Measurements from ENCODE around the gene RTTN.

Gene RTTN

DNA sequence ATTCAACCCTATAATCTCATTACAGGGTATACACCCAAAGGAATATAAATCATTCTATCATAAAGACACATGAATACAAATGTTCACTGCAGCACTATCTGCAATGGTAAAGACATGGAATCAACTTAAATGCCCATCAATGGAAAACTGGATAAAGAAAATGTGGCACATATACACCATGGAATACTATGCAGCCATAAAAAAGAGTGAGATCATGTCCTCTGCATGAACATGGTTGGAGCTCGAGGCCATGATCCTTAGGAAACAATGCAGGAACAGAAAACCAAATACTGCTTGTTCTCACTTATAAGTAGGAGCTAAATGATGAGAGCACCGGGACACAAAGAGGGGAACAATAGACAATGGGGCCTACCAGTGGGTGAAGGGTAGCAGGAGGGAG, 169.3 kb downstream of the RTTN start:
- TF ChIP-seq, protein P1, sequence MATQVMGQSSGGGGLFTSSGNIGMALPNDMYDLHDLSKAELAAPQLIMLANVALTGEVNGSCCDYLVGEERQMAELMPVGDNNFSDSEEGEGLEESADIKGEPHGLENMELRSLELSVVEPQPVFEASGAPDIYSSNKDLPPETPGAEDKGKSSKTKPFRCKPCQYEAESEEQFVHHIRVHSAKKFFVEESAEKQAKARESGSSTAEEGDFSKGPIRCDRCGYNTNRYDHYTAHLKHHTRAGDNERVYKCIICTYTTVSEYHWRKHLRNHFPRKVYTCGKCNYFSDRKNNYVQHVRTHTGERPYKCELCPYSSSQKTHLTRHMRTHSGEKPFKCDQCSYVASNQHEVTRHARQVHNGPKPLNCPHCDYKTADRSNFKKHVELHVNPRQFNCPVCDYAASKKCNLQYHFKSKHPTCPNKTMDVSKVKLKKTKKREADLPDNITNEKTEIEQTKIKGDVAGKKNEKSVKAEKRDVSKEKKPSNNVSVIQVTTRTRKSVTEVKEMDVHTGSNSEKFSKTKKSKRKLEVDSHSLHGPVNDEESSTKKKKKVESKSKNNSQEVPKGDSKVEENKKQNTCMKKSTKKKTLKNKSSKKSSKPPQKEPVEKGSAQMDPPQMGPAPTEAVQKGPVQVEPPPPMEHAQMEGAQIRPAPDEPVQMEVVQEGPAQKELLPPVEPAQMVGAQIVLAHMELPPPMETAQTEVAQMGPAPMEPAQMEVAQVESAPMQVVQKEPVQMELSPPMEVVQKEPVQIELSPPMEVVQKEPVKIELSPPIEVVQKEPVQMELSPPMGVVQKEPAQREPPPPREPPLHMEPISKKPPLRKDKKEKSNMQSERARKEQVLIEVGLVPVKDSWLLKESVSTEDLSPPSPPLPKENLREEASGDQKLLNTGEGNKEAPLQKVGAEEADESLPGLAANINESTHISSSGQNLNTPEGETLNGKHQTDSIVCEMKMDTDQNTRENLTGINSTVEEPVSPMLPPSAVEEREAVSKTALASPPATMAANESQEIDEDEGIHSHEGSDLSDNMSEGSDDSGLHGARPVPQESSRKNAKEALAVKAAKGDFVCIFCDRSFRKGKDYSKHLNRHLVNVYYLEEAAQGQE (IDR thresholded peaks at IDR 0.05; ENCODE audit: insufficient read depth in 1 of 2, low read depth in 2 of 2, low read length in 2 of 2): no peak
- TF ChIP-seq TAF1 (IDR thresholded peaks at IDR 0.05; ENCODE audit: borderline replicate concordance, insufficient read depth, low read length) (no peak), POLR2AphosphoS5 (IDR thresholded peaks at IDR 0.05; ENCODE audit: low read depth, low read length) (no peak), SIN3A (IDR thresholded peaks at IDR 0.05; ENCODE audit: borderline replicate concordance, insufficient read depth, low read length) (no peak), FOXP2 (optimal IDR thresholded peaks at IDR 0.05; ENCODE audit: borderline replicate concordance, extremely low read depth, extremely low read length, insufficient read depth) (no peak)

DNA sequence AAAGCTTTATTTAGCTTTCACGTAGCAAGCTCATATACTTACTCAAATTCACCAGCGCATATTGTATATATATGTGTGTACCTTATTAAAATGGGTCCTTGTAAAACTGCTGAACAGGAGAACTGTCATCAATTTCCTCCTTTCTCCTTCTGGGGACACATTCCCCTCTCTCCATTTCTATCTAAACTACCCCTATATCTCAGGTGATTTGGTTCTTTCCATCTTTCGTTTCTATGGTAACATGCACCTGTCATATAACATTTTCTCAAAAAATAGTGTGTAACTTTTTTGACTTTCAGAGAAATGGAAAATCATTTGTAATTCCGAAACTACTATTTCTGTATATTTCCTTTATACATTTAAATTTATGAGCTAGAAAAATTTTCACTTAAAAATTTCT, 174.3 kb downstream of the RTTN start:
- TF ChIP-seq POLR2AphosphoS5 (IDR thresholded peaks at IDR 0.05; ENCODE audit: low read depth, low read length) (no peak), FOXP2 (optimal IDR thresholded peaks at IDR 0.05; ENCODE audit: borderline replicate concordance, extremely low read depth, extremely low read length, insufficient read depth) (no peak), SIN3A (IDR thresholded peaks at IDR 0.05; ENCODE audit: borderline replicate concordance, insufficient read depth, low read length) (no peak)

DNA sequence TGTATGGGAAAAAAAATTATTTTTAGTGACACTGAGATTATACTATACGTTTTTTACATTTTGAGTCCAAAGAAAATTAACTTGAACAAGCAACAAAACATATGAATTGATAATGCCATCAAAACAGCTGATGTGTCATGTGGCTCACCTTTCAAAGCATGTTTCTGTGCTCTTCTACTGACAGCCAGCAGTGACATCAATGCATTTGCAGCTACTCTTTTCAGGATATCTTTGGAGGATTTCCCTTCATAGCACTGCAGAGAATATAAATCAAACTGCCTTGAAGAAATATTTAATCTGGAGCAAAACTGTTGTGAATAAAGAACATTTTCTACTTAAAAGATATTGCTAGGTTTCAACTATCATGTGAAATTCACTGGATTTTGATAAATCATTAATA, 174.8 kb downstream of the RTTN start:
- TF ChIP-seq SIN3A (IDR thresholded peaks at IDR 0.05; ENCODE audit: borderline replicate concordance, insufficient read depth, low read length): no peak

- TF ChIP-seq SIN3A (IDR thresholded peaks at IDR 0.05; ENCODE audit: borderline replicate concordance, insufficient read depth, low read length): no peak
- no peak for TF ChIP-seq POLR2AphosphoS5 (IDR thresholded peaks at IDR 0.05; ENCODE audit: low read depth, low read length)
- TF ChIP-seq TAF1 (IDR thresholded peaks at IDR 0.05; ENCODE audit: borderline replicate concordance, insufficient read depth, low read length): no peak
- no peak for TF ChIP-seq FOXP2 (optimal IDR thresholded peaks at IDR 0.05; ENCODE audit: borderline replicate concordance, extremely low read depth, extremely low read length, insufficient read depth)
- TF ChIP-seq, protein P1 (IDR thresholded peaks at IDR 0.05; ENCODE audit: insufficient read depth in 1 of 2, low read depth in 2 of 2, low read length in 2 of 2): no peak
These were observed 176.3 kb downstream of the RTTN start for GRCh38 chr18:70029163-70029562.

DNA sequence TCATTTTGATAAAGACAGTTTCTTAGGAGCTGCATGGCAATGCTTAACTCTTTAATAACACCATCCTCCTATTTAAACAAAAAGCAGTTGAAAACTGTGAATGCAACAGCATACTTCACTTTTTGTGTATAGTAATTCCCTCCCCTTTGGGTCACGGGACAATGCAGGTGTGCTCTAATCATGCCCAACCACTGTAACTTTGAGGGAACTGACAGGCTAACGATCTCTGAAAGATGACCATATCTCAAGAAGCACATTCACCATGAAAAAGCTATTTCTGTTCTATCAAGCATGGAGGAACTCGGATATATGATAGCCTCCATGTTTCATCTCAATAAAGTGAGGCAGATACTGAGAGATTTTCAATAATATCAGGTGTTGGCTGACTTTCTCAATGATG, 176.8 kb downstream of the RTTN start:
- TF ChIP-seq FOXP2 (optimal IDR thresholded peaks at IDR 0.05; ENCODE audit: borderline replicate concordance, extremely low read depth, extremely low read length, insufficient read depth) (no peak), SIN3A (IDR thresholded peaks at IDR 0.05; ENCODE audit: borderline replicate concordance, insufficient read depth, low read length) (no peak), POLR2AphosphoS5 (IDR thresholded peaks at IDR 0.05; ENCODE audit: low read depth, low read length) (no peak), TAF1 (IDR thresholded peaks at IDR 0.05; ENCODE audit: borderline replicate concordance, insufficient read depth, low read length) (no peak)
- TF ChIP-seq, protein P1 (IDR thresholded peaks at IDR 0.05; ENCODE audit: insufficient read depth in 1 of 2, low read depth in 2 of 2, low read length in 2 of 2): no peak

DNA sequence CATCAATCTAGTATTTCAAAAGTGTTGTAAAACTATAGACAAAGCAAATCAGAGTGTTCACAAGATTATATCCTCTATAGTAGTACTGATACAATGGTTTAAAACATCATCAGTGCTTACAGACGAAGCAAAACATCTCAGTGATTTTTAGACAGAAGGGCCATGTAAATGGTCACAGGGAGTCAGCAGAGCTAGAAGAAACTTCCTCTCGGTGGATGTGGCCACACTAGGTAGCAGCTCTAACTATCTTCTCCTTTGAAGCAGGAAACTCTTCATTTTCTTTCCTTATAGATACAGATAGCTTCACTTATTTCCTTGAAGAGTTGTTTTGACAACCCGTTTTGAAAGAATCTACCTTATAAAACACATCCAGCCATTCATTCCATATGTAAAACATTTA, 177.4 kb downstream of the RTTN start:
- TF ChIP-seq SIN3A (IDR thresholded peaks at IDR 0.05; ENCODE audit: borderline replicate concordance, insufficient read depth, low read length): no peak
- TF ChIP-seq, protein P1 (IDR thresholded peaks at IDR 0.05; ENCODE audit: insufficient read depth in 1 of 2, low read depth in 2 of 2, low read length in 2 of 2): no peak
- TF ChIP-seq FOXP2 (optimal IDR thresholded peaks at IDR 0.05; ENCODE audit: borderline replicate concordance, extremely low read depth, extremely low read length, insufficient read depth): no peak
- TF ChIP-seq POLR2AphosphoS5 (IDR thresholded peaks at IDR 0.05; ENCODE audit: low read depth, low read length): no peak
- no peak for TF ChIP-seq TAF1 (IDR thresholded peaks at IDR 0.05; ENCODE audit: borderline replicate concordance, insufficient read depth, low read length)

Measured in PFSK-1 (cell line).